Measurements from ENCODE around the gene KIF1B.
"Not testable (repeated sequence)": the region's sequence is repeated elsewhere in the genome, so short reads cannot be mapped to it uniquely, and the experiment has no call there.

The KIF1B gene

GRCh38 chr1:10257851-10258250 lies 47.5 kb downstream of the KIF1B start:
- no peaks in the 10 kb centered on the region for H3K9me3 ChIP-seq (ENCODE audit: low read length)

GRCh38 chr1:10259547-10259946 lies 49.2 kb downstream of the KIF1B start:
- not testable (repeated sequence) for H3K79me2 ChIP-seq (ENCODE audit: insufficient read depth, low read length); H3K9ac ChIP-seq (ENCODE audit: low read length); H3K4me2 ChIP-seq (ENCODE audit: low read length); H3F3A ChIP-seq (ENCODE audit: insufficient read depth, low read length); H3K4me1 ChIP-seq (ENCODE audit: insufficient read depth, low read length, severe bottlenecking); H3K9me2 ChIP-seq (ENCODE audit: low read depth, low read length); H2AFZ ChIP-seq (ENCODE audit: low read length); H3K4me3 ChIP-seq (ENCODE audit: low read depth, low read length, poor library complexity, severe bottlenecking); H4K20me1 ChIP-seq (ENCODE audit: insufficient read depth, low read length); H3K27me3 ChIP-seq (ENCODE audit: insufficient read depth, low read length); H3K27ac ChIP-seq (ENCODE audit: low read depth, low read length, poor library complexity, severe bottlenecking); H3K36me3 ChIP-seq (ENCODE audit: insufficient read depth, low read length); H3K9me3 ChIP-seq (ENCODE audit: low read length)

More at GRCh38 chr1:10257851-10258250, 47.5 kb downstream of the KIF1B start:
- Histone ChIP-seq H3K9me2 (ENCODE audit: low read depth, low read length) (no peaks in the 10 kb centered on the region), H4K20me1 (ENCODE audit: insufficient read depth, low read length) (no peaks in the 10 kb centered on the region), H3K4me2 (ENCODE audit: low read length) (no peak overlapping the region), H3K27ac (ENCODE audit: low read depth, low read length, poor library complexity, severe bottlenecking) (no peak overlapping the region), H3F3A (ENCODE audit: insufficient read depth, low read length) (no peaks in the 10 kb centered on the region), H3K4me3 (ENCODE audit: low read depth, low read length, poor library complexity, severe bottlenecking) (no peak overlapping the region), H3K4me1 (ENCODE audit: insufficient read depth, low read length, severe bottlenecking) (no peaks in the 10 kb centered on the region), H3K79me2 (ENCODE audit: insufficient read depth, low read length) (no peaks in the 10 kb centered on the region), H3K36me3 (ENCODE audit: insufficient read depth, low read length) (no peaks in the 10 kb centered on the region), H2AFZ (ENCODE audit: low read length) (no peak overlapping the region), H3K9ac (ENCODE audit: low read length) (no peak overlapping the region), H3K27me3 (ENCODE audit: insufficient read depth, low read length) (no peaks in the 10 kb centered on the region)
- no peak for TF ChIP-seq CTCF (IDR thresholded peaks at IDR 0.05; ENCODE audit: low read length)
- TF ChIP-seq EZH2 (IDR thresholded peaks at IDR 0.05; ENCODE audit: borderline replicate concordance, low read length): no peak

- Histone ChIP-seq H3F3A (ENCODE audit: insufficient read depth, low read length) (no peaks in the 10 kb centered on the region), H3K27ac (ENCODE audit: low read depth, low read length, poor library complexity, severe bottlenecking) (no peak overlapping the region), H3K79me2 (ENCODE audit: insufficient read depth, low read length) (no peaks in the 10 kb centered on the region), H3K27me3 (ENCODE audit: insufficient read depth, low read length) (no peaks in the 10 kb centered on the region), H3K4me3 (ENCODE audit: low read depth, low read length, poor library complexity, severe bottlenecking) (no peak overlapping the region), H3K4me2 (ENCODE audit: low read length) (no peak overlapping the region), H4K20me1 (ENCODE audit: insufficient read depth, low read length) (no peaks in the 10 kb centered on the region), H3K9me2 (ENCODE audit: low read depth, low read length) (no peaks in the 10 kb centered on the region), H3K36me3 (ENCODE audit: insufficient read depth, low read length) (no peaks in the 10 kb centered on the region), H3K4me1 (ENCODE audit: insufficient read depth, low read length, severe bottlenecking) (no peaks in the 10 kb centered on the region), H3K9ac (ENCODE audit: low read length) (no peak overlapping the region), H3K9me3 (ENCODE audit: low read length) (no peaks in the 10 kb centered on the region), H2AFZ (ENCODE audit: low read length) (no peak overlapping the region)
- no peak for TF ChIP-seq EZH2 (IDR thresholded peaks at IDR 0.05; ENCODE audit: borderline replicate concordance, low read length)
- TF ChIP-seq CTCF (IDR thresholded peaks at IDR 0.05; ENCODE audit: low read length): no peak
These were observed 53.2 kb downstream of the KIF1B start for GRCh38 chr1:10263450-10264082.

GRCh38 chr1:10265027-10265426 lies 54.7 kb downstream of the KIF1B start:
- Histone ChIP-seq H3K27me3 (ENCODE audit: insufficient read depth, low read length) (no peaks in the 10 kb centered on the region), H3K27ac (ENCODE audit: low read depth, low read length, poor library complexity, severe bottlenecking) (no peak overlapping the region), H3F3A (ENCODE audit: insufficient read depth, low read length) (no peaks in the 10 kb centered on the region), H3K79me2 (ENCODE audit: insufficient read depth, low read length) (no peaks in the 10 kb centered on the region), H3K36me3 (ENCODE audit: insufficient read depth, low read length) (no peaks in the 10 kb centered on the region), H3K9ac (ENCODE audit: low read length) (no peak overlapping the region), H3K4me3 (ENCODE audit: low read depth, low read length, poor library complexity, severe bottlenecking) (no peak overlapping the region), H3K4me2 (ENCODE audit: low read length) (no peak overlapping the region), H3K4me1 (ENCODE audit: insufficient read depth, low read length, severe bottlenecking) (no peaks in the 10 kb centered on the region), H3K9me3 (ENCODE audit: low read length) (no peaks in the 10 kb centered on the region), H2AFZ (ENCODE audit: low read length) (no peak overlapping the region), H4K20me1 (ENCODE audit: insufficient read depth, low read length) (no peaks in the 10 kb centered on the region), H3K9me2 (ENCODE audit: low read depth, low read length) (no peaks in the 10 kb centered on the region)
- TF ChIP-seq EZH2 (IDR thresholded peaks at IDR 0.05; ENCODE audit: borderline replicate concordance, low read length) (no peak), CTCF (IDR thresholded peaks at IDR 0.05; ENCODE audit: low read length) (no peak)

Data from OCI-LY1 (cell line).